SK-N-SH (cell line): Measurements from ENCODE around the gene SNRPA1. TPM values are rescaled to one million over a fixed set of nuclear protein-coding genes. Genes with fewer than 3 reads are reported as not detected.

Experiments used
- CTCF ChIA-PET: fragments of 300-600, 350-600 bp; formaldehyde crosslinking; extraction: SDS; loops from one replicate; lab custom pipeline; 2021; lab: Yijun Ruan, JAX
- POLR2A ChIA-PET: fragments of 350-600 bp; sonication (Branson Sonifier 250); formaldehyde crosslinking; extraction: SDS; loops from one replicate; lab custom pipeline; 2020; ENCODE audit warnings: antibody characterized with exemption, inconsistent platforms; lab: Yijun Ruan, JAX
- DNase-seq: peaks from one replicate; pipeline ENCODE4 v3.0.0; 2012
- H2AFZ ChIP-seq: fragments of 200-600 bp; sonication (generic); 2 replicates; pipeline ENCODE4 v1.8.1; 2016; ENCODE audit warnings: antibody characterized with exemption, mild to moderate bottlenecking, low read depth
- H3F3A ChIP-seq: fragments of 200-600 bp; sonication (generic); replicated peaks from 2 replicates; pipeline ENCODE3; 2016; ENCODE audit warnings: antibody characterized with exemption, mild to moderate bottlenecking; ENCODE audit not compliant: insufficient read depth
- H3K27ac ChIP-seq, 2 experiments: fragments of 200-500 bp in 1 of 2; fragments of 200-600 bp in 1 of 2; sonication (Bioruptor generic) in 1 of 2; sonication (generic), shearing (Covaris generic) in 1 of 2; 2 replicates each; pipeline versions ENCODE4 v1.5.1 to v1.6.1; 2014 to 2016; ENCODE audit warnings: low read depth in 2 of 2, inconsistent platforms in 1 of 2, low read length in 1 of 2, mild to moderate bottlenecking in 1 of 2, mixed read lengths in 1 of 2
- H3K27me3 ChIP-seq: fragments of 200-600 bp; sonication (generic), shearing (Covaris generic); 2 replicates; pipeline ENCODE4 v1.6.1; 2016; ENCODE audit warnings: mixed run types; ENCODE audit not compliant: insufficient read depth
- H3K36me3 ChIP-seq, 2 experiments: fragments of 200-500 bp in 1 of 2; fragments of 200-600 bp in 1 of 2; sonication (Bioruptor generic) in 1 of 2; sonication (generic) in 1 of 2; replicated peaks in 1 of 2; 2 replicates each; pipeline versions ENCODE3 to v1.5.1; 2014 to 2016; ENCODE audit warnings: low read length in 1 of 2, mild to moderate bottlenecking in 1 of 2; ENCODE audit not compliant: insufficient read depth in 2 of 2, control insufficient read depth in 1 of 2
- H3K4me1 ChIP-seq, 2 experiments: fragments of 200-500 bp in 1 of 2; fragments of 200-600 bp in 1 of 2; sonication (Bioruptor generic) in 1 of 2; sonication (generic), shearing (Covaris generic) in 1 of 2; 2 replicates each; pipeline versions ENCODE4 v1.5.1 to v1.6.1; 2014 to 2016; ENCODE audit warnings: low read depth in 1 of 2, low read length in 1 of 2, mixed run types in 1 of 2; ENCODE audit not compliant: insufficient read depth in 2 of 2, control insufficient read depth in 1 of 2
- H3K4me2 ChIP-seq: fragments of 200-600 bp; sonication (generic), shearing (Covaris generic); 2 replicates; pipeline ENCODE4 v1.6.1; 2017; ENCODE audit warnings: mixed run types
- H3K4me3 ChIP-seq, 2 experiments: fragments of 200-500 bp in 1 of 2; fragments of 200-600 bp in 1 of 2; sonication (Bioruptor generic) in 1 of 2; sonication (generic), shearing (Covaris generic) in 1 of 2; 2 replicates each; pipeline versions ENCODE4 v1.5.1 to v1.8.1; 2014 to 2016; ENCODE audit warnings: low read depth in 2 of 2, inconsistent platforms in 1 of 2, low read length in 1 of 2, mild to moderate bottlenecking in 1 of 2, mixed read lengths in 1 of 2, moderate library complexity in 1 of 2
- H3K79me2 ChIP-seq: fragments of 200-600 bp; sonication (generic); 2 replicates; pipeline ENCODE4 v1.8.1; 2017; ENCODE audit warnings: mild to moderate bottlenecking; ENCODE audit not compliant: insufficient read depth
- H3K9ac ChIP-seq: fragments of 200-600 bp; sonication (generic); 2 replicates; pipeline ENCODE4 v1.6.1; 2017; ENCODE audit warnings: mixed run types
- H3K9me2 ChIP-seq: fragments of 200-600 bp; sonication (generic); 2 replicates; pipeline ENCODE4 v1.6.1; 2017; ENCODE audit warnings: mixed run types
- H3K9me3 ChIP-seq: fragments of 200-600 bp; sonication (generic); 2 replicates; pipeline ENCODE4 v1.6.1; 2017; ENCODE audit warnings: mixed run types, mild to moderate bottlenecking, moderate library complexity
- H4K20me1 ChIP-seq: fragments of 200-600 bp; sonication (generic); 2 replicates; pipeline ENCODE4 v1.6.1; 2017; ENCODE audit warnings: mild to moderate bottlenecking, mixed run types; ENCODE audit not compliant: insufficient read depth
- CTCF ChIP-seq: fragments of 200-600 bp; sonication (generic); IDR thresholded peaks from 2 replicates; pipeline ENCODE4 v1.6.1; 2017; ENCODE audit warnings: antibody characterized with exemption, mild to moderate bottlenecking, moderate library complexity
- FOSL2 ChIP-seq: IDR thresholded peaks from 2 replicates; pipeline ENCODE4 v1.4.0; 2012; ENCODE audit warnings: low read depth, mild to moderate bottlenecking, moderate library complexity, borderline replicate concordance
- GATA2 ChIP-seq: sonication (generic); formaldehyde crosslinking; IDR thresholded peaks from 2 replicates; pipeline ENCODE4 v1.5.0; 2020; ENCODE audit warnings: mild to moderate bottlenecking, missing genetic modification reagents
- MEF2A ChIP-seq: IDR thresholded peaks from 2 replicates; pipeline ENCODE4 v1.4.0; 2012; ENCODE audit warnings: low read depth, borderline replicate concordance
- MXI1 ChIP-seq: IDR thresholded peaks from 2 replicates; pipeline ENCODE4 v1.6.1; 2012; ENCODE audit warnings: mild to moderate bottlenecking, low read depth, low read length, improper control_type of control experiment
- NRF1 ChIP-seq: IDR thresholded peaks from 2 replicates; pipeline ENCODE4 v1.6.1; 2012; ENCODE audit warnings: low read depth, mild to moderate bottlenecking, low read length
- RFX5 ChIP-seq: IDR thresholded peaks from 2 replicates; pipeline ENCODE4 v1.6.1; 2012; ENCODE audit warnings: mild to moderate bottlenecking, improper control_type of control experiment, low read length
- SIN3A ChIP-seq: IDR thresholded peaks from 2 replicates; pipeline ENCODE4 v1.6.1; 2012; ENCODE audit warnings: low read depth, mild to moderate bottlenecking, low read length, moderate library complexity, borderline replicate concordance
- SMC3 ChIP-seq: IDR thresholded peaks from 2 replicates; pipeline ENCODE4 v1.6.1; 2012; ENCODE audit warnings: low read depth, low read length, improper control_type of control experiment
- TEAD4 ChIP-seq: IDR thresholded peaks from 2 replicates; pipeline ENCODE4 v1.4.0; 2012; ENCODE audit warnings: mild to moderate bottlenecking, borderline replicate concordance; ENCODE audit not compliant: insufficient read depth
- YY1 ChIP-seq: IDR thresholded peaks from 2 replicates; pipeline ENCODE4 v1.4.0; 2012; ENCODE audit warnings: low read depth, mild to moderate bottlenecking
- WGBS: methylation state at CpG from one replicate; pipeline ENCODE4 v1.1.6; 2017; ENCODE audit warnings: low lambda C conversion rate; 5-methylcytosine and 5-hydroxymethylcytosine counted together
- polyA plus RNA-seq, 3 experiments: library from polyadenylated mRNA; depleted of rRNA; stranded (reverse); fragments of >200 nt; gene quantifications; 2 replicates each; pipeline ENCODE4 v1.2.3, GENCODE V29; 2012
- TF ChIP-seq, protein P1 (sequence below): IDR thresholded peaks from 2 replicates; pipeline ENCODE4 v1.4.0; 2012; ENCODE audit warnings: low read depth, borderline replicate concordance
- TF ChIP-seq, protein P2 (sequence below): fragments of 150-350 bp; IDR thresholded peaks from 2 replicates; pipeline ENCODE4 v1.6.1; 2016; ENCODE audit warnings: mild to moderate bottlenecking, low read depth, low read length

The SNRPA1 gene
- polyA plus RNA-seq, 1 of the 3 experiments (the other 2 are of a cell fraction), result 62.3 TPM

- Histone ChIP-seq H2AFZ (no peak overlapping the region), H3K4me1 (peaks cover 14 to 41% of the 10 kb centered on the region in 2 experiments; a peak in 2 of 4 replicates), H3K27ac (no peak overlapping the region), H4K20me1 (peaks cover 99% of the 10 kb centered on the region), H3K36me3 (peaks cover 0 to 20% of the 10 kb centered on the region in 2 experiments), H3K79me2 (peaks cover 100% of the 10 kb centered on the region), H3K9me3 (no peaks in the 10 kb centered on the region), H3K9me2 (no peaks in the 10 kb centered on the region), H3K4me2 (no peak overlapping the region), H3F3A (no peaks in the 10 kb centered on the region), H3K27me3 (no peaks in the 10 kb centered on the region), H3K4me3 (no peak overlapping the region), H3K9ac (no peak overlapping the region)
- no peak for DNase-seq
- POLR2A ChIA-PET, result no interaction called here
- 96% methylated on average over 14 of the region's 14 CpGs for WGBS
- CTCF ChIA-PET, result interaction anchor here (0.8 to 2.1 kb wide), 5 partner anchors 11 to 237 kb away, joined by 3 to 8 read pairs (median 5); no protein-coding TSS in a partner anchor
- TF ChIP-seq MXI1 (no peak), SMC3 (no peak), FOSL2 (no peak), TEAD4 (no peak), GATA2 (CRISPR knock-in tag) (no peak), NRF1 (no peak), MEF2A (no peak), CTCF (no peak), RFX5 (no peak), YY1 (no peak), SIN3A (no peak)
- TF ChIP-seq, protein P1, sequence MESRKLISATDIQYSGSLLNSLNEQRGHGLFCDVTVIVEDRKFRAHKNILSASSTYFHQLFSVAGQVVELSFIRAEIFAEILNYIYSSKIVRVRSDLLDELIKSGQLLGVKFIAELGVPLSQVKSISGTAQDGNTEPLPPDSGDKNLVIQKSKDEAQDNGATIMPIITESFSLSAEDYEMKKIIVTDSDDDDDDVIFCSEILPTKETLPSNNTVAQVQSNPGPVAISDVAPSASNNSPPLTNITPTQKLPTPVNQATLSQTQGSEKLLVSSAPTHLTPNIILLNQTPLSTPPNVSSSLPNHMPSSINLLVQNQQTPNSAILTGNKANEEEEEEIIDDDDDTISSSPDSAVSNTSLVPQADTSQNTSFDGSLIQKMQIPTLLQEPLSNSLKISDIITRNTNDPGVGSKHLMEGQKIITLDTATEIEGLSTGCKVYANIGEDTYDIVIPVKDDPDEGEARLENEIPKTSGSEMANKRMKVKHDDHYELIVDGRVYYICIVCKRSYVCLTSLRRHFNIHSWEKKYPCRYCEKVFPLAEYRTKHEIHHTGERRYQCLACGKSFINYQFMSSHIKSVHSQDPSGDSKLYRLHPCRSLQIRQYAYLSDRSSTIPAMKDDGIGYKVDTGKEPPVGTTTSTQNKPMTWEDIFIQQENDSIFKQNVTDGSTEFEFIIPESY, result no peak
- TF ChIP-seq, protein P2, sequence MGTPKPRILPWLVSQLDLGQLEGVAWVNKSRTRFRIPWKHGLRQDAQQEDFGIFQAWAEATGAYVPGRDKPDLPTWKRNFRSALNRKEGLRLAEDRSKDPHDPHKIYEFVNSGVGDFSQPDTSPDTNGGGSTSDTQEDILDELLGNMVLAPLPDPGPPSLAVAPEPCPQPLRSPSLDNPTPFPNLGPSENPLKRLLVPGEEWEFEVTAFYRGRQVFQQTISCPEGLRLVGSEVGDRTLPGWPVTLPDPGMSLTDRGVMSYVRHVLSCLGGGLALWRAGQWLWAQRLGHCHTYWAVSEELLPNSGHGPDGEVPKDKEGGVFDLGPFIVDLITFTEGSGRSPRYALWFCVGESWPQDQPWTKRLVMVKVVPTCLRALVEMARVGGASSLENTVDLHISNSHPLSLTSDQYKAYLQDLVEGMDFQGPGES, result no peak
These were observed 50.0 kb downstream of the SNRPA1 start for GRCh38 chr15:101244889-101245668.
